GM18517 (cell line): ENCODE results near the gene ADGRG1.
"Not testable (repeated sequence)": the region's sequence is repeated elsewhere in the genome, so short reads cannot be mapped to it uniquely, and the experiment has no call there.

ENCODE experiments used
- ATAC-seq: cut with Tn5 transposase; IDR thresholded peaks from one replicate; pipeline ENCODE4 v1.9.1; 2021; ENCODE audit warnings: mild to moderate bottlenecking, moderate library complexity; ENCODE audit not compliant: unreplicated experiment

Gene ADGRG1

GRCh38 chr16:57695680-57696069, 67.2 kb downstream of the ADGRG1 start:
- ATAC-seq: no peak

GRCh38 chr16:57696240-57696639, 67.8 kb downstream of the ADGRG1 start:
- ATAC-seq: no peak

- no peak for ATAC-seq
These were observed 69.6 kb downstream of the ADGRG1 start for GRCh38 chr16:57697896-57698537.

GRCh38 chr16:57698812-57699405, 70.5 kb downstream of the ADGRG1 start:
- no peak for ATAC-seq

GRCh38 chr16:57699481-57699880, 71.1 kb downstream of the ADGRG1 start:
- no peak for ATAC-seq

- no peak for ATAC-seq
These were observed 71.5 kb downstream of the ADGRG1 start for GRCh38 chr16:57699899-57700298.

GRCh38 chr16:57700781-57701551, 72.5 kb downstream of the ADGRG1 start:
- no peak for ATAC-seq

- no peak for ATAC-seq
These were observed 73.4 kb downstream of the ADGRG1 start for GRCh38 chr16:57701759-57702371.

GRCh38 chr16:57703416-57704010, 75.1 kb downstream of the ADGRG1 start:
- no peak for ATAC-seq

- no peak for ATAC-seq
These were observed 75.8 kb downstream of the ADGRG1 start for GRCh38 chr16:57704011-57704904.

- no peak for ATAC-seq
These were observed 76.7 kb downstream of the ADGRG1 start for GRCh38 chr16:57704905-57705852.

GRCh38 chr16:57706717-57707116, 78.3 kb downstream of the ADGRG1 start:
- ATAC-seq: no peak

GRCh38 chr16:57707331-57707730, 78.9 kb downstream of the ADGRG1 start:
- ATAC-seq: no peak

GRCh38 chr16:57708168-57708567, 79.7 kb downstream of the ADGRG1 start:
- ATAC-seq: no peak

GRCh38 chr16:57709663-57710062, 81.2 kb downstream of the ADGRG1 start:
- ATAC-seq: no peak

- ATAC-seq: no peak
These were observed 82.9 kb downstream of the ADGRG1 start for GRCh38 chr16:57711346-57711745.

- ATAC-seq: no peak
These were observed 83.6 kb downstream of the ADGRG1 start for GRCh38 chr16:57711993-57712392.

GRCh38 chr16:57712569-57712968, 84.1 kb downstream of the ADGRG1 start:
- ATAC-seq: not testable (repeated sequence)

- ATAC-seq: no peak
These were observed 85.2 kb downstream of the ADGRG1 start for GRCh38 chr16:57713596-57713995.
